SU-DHL-6 (cell line): ENCODE results near the gene KCNK18.
A peak's percentile ranks its signal among the peaks of the same experiment; 100 is the strongest.

Source experiments
- H2AFZ ChIP-seq: fragments of 200-600 bp; sonication (generic); 2 replicates; pipeline ENCODE4 v1.6.1; 2014; ENCODE audit warnings: low read depth, mild to moderate bottlenecking, moderate library complexity, mixed read lengths, antibody characterized with exemption, low read length; ENCODE audit not compliant: severe bottlenecking
- H3F3A ChIP-seq: fragments of 200-600 bp; shearing (Covaris generic); 2 replicates; pipeline ENCODE4 v1.6.0; 2016; ENCODE audit warnings: antibody characterized with exemption, mild to moderate bottlenecking; ENCODE audit not compliant: insufficient read depth
- H3K27ac ChIP-seq: fragments of 200-600 bp; sonication (generic); 2 replicates; pipeline ENCODE4 v1.5.1; 2016; ENCODE audit warnings: low read depth, mild to moderate bottlenecking, low read length, moderate library complexity, mixed read lengths
- H3K27me3 ChIP-seq: fragments of 200-600 bp; sonication (generic), shearing (Covaris generic); 2 replicates; pipeline ENCODE4 v1.6.0; 2014; ENCODE audit warnings: mild to moderate bottlenecking, low read length
- H3K36me3 ChIP-seq: fragments of 200-600 bp; sonication (generic); 2 replicates; pipeline ENCODE4 v1.6.1; 2014; ENCODE audit warnings: mild to moderate bottlenecking, low read length, mixed read lengths
- H3K4me2 ChIP-seq: fragments of 300-600, 200-600 bp; shearing (Covaris generic), sonication (generic); 2 replicates; pipeline ENCODE4 v1.6.0; 2014; ENCODE audit warnings: low read length, low read depth, mild to moderate bottlenecking; ENCODE audit not compliant: poor library complexity, severe bottlenecking
- H3K4me3 ChIP-seq: fragments of 200-600 bp; sonication (generic); 2 replicates; pipeline ENCODE4 v1.5.1; 2014; ENCODE audit warnings: antibody characterized with exemption, low read length, mild to moderate bottlenecking, mixed read lengths; ENCODE audit not compliant: insufficient read depth, poor library complexity, severe bottlenecking
- H3K79me2 ChIP-seq: fragments of 200-600 bp; sonication (generic); 2 replicates; pipeline ENCODE4 v1.6.1; 2014; ENCODE audit warnings: mild to moderate bottlenecking, low read length, moderate library complexity; ENCODE audit not compliant: insufficient read depth
- H3K9ac ChIP-seq: fragments of 200-600 bp; sonication (generic); 2 replicates; pipeline ENCODE4 v1.7.0; 2014; ENCODE audit warnings: mild to moderate bottlenecking, low read length
- H3K9me2 ChIP-seq: fragments of 200-600 bp; sonication (generic); replicated peaks from 2 replicates; pipeline ENCODE4 v1.6.1; 2014; ENCODE audit warnings: low read length; ENCODE audit not compliant: insufficient read depth
- H3K9me3 ChIP-seq: fragments of 200-600 bp; sonication (generic); 2 replicates; pipeline ENCODE4 v1.6.1; 2014; ENCODE audit warnings: low read length, mixed read lengths; ENCODE audit not compliant: insufficient read depth
- H4K20me1 ChIP-seq: fragments of 200-600 bp; sonication (generic); 2 replicates; pipeline ENCODE4 v1.6.1; 2014; ENCODE audit warnings: low read depth, mild to moderate bottlenecking, antibody characterized with exemption, low read length, moderate library complexity, mixed read lengths
- CTCF ChIP-seq: fragments of 200-600 bp; sonication (generic); IDR thresholded peaks from one replicate; pipeline ENCODE4 v1.5.1; 2017; ENCODE audit warnings: antibody characterized with exemption, mild to moderate bottlenecking, low read length, moderate library complexity; ENCODE audit not compliant: insufficient read depth, poor library complexity, severe bottlenecking
- EZH2phosphoT487 ChIP-seq: fragments of 200-600 bp; sonication (generic), shearing (Covaris generic); conservative IDR thresholded peaks from 2 replicates; pipeline ENCODE4 v1.6.1; 2018; ENCODE audit warnings: mild to moderate bottlenecking, antibody characterized with exemption, low read length, moderate library complexity, mixed read lengths

The KCNK18 gene

GRCh38 chr10:117212176-117212575 is 14.9 kb downstream of the KCNK18 start:
- no peaks in the 10 kb centered on the region for H3K79me2 ChIP-seq
- H3K4me3 ChIP-seq, result no peak overlapping the region
- H3F3A ChIP-seq, result no peaks in the 10 kb centered on the region
- no peak overlapping the region for H3K4me2 ChIP-seq
- H3K36me3 ChIP-seq, result no peaks in the 10 kb centered on the region
- H3K9ac ChIP-seq, result no peak overlapping the region
- no peaks in the 10 kb centered on the region for H3K27me3 ChIP-seq
- no peaks in the 10 kb centered on the region for H4K20me1 ChIP-seq
- no peak overlapping the region for H2AFZ ChIP-seq
- no peaks in the 10 kb centered on the region for H3K9me2 ChIP-seq
- H3K27ac ChIP-seq, result no peak overlapping the region
- H3K9me3 ChIP-seq, result no peaks in the 10 kb centered on the region
- TF ChIP-seq CTCF, result no peak

GRCh38 chr10:117214401-117214800 is 17.1 kb downstream of the KCNK18 start:
- no peaks in the 10 kb centered on the region for H3K36me3 ChIP-seq
- H3K79me2 ChIP-seq, result no peaks in the 10 kb centered on the region
- H3K9me3 ChIP-seq, result no peaks in the 10 kb centered on the region
- no peak overlapping the region for H3K4me2 ChIP-seq
- no peak overlapping the region for H3K27ac ChIP-seq
- H4K20me1 ChIP-seq, result no peaks in the 10 kb centered on the region
- no peak overlapping the region for H3K4me3 ChIP-seq
- TF ChIP-seq EZH2phosphoT487 (no peak), CTCF (no peak)
- no peaks in the 10 kb centered on the region for H3K9me2 ChIP-seq
- H3K27me3 ChIP-seq, result no peaks in the 10 kb centered on the region
- no peak overlapping the region for H2AFZ ChIP-seq
- H3K9ac ChIP-seq, result no peak overlapping the region
- no peaks in the 10 kb centered on the region for H3F3A ChIP-seq

- Histone ChIP-seq H3K36me3 (no peaks in the 10 kb centered on the region), H3K79me2 (no peaks in the 10 kb centered on the region), H4K20me1 (no peaks in the 10 kb centered on the region), H3K9me3 (no peaks in the 10 kb centered on the region), H3K27me3 (no peaks in the 10 kb centered on the region), H3F3A (no peaks in the 10 kb centered on the region), H3K4me3 (no peak overlapping the region), H2AFZ (no peak overlapping the region), H3K9ac (no peak overlapping the region), H3K9me2 (no peaks in the 10 kb centered on the region), H3K27ac (no peak overlapping the region), H3K4me2 (no peak overlapping the region)
- TF ChIP-seq CTCF, result no peak
- no peak for TF ChIP-seq EZH2phosphoT487
These were observed 17.8 kb downstream of the KCNK18 start for GRCh38 chr10:117215079-117215478.

- no peaks in the 10 kb centered on the region for H3K36me3 ChIP-seq
- H3K9ac ChIP-seq, result no peak overlapping the region
- TF ChIP-seq EZH2phosphoT487 (no peak), CTCF (no peak)
- H3F3A ChIP-seq, result no peaks in the 10 kb centered on the region
- H3K9me2 ChIP-seq, result no peaks in the 10 kb centered on the region
- no peaks in the 10 kb centered on the region for H3K9me3 ChIP-seq
- peak overlapping the region; percentile 74 for H2AFZ ChIP-seq
- H3K4me2 ChIP-seq, result peak overlapping the region; percentile 50
- H3K79me2 ChIP-seq, result no peaks in the 10 kb centered on the region
- H3K4me3 ChIP-seq, result no peak overlapping the region
- no peaks in the 10 kb centered on the region for H3K27me3 ChIP-seq
- no peak overlapping the region for H3K27ac ChIP-seq
- H4K20me1 ChIP-seq, result no peaks in the 10 kb centered on the region
These were observed 18.7 kb downstream of the KCNK18 start for GRCh38 chr10:117216028-117216427.
